NCI-H2196 treated with DMSO at 0.1 percent for 48 hours (cell line): ENCODE results near the gene HEXA.

Experiments used
- DNase-seq: peaks from one replicate; lab custom pipeline; 2025; ENCODE audit not compliant: unreplicated experiment; lab: John Stamatoyannopoulos, UW

The HEXA gene

GRCh38 chr15:72377331-72377730 lies 1.5 kb upstream of the HEXA start:
- DNase-seq: no peak

DNA sequence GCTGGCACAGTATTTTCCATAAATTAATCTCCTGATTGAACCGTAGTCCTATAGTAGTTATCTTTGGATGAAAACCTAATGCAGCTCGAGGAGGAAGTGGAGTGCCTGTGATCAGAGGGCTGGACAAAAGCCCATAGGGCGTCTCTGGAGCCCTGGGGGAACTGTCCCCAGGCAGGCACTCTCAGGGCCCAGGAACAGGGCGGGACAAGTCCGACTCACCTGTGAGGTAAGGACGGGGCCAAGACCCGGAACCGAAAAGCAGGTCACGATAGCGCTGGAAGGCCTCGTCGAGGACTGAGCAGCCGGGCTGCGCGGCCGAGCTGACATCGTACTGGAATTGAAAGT lies 341 bp downstream of the HEXA start:
- DNase-seq: no peak

DNA sequence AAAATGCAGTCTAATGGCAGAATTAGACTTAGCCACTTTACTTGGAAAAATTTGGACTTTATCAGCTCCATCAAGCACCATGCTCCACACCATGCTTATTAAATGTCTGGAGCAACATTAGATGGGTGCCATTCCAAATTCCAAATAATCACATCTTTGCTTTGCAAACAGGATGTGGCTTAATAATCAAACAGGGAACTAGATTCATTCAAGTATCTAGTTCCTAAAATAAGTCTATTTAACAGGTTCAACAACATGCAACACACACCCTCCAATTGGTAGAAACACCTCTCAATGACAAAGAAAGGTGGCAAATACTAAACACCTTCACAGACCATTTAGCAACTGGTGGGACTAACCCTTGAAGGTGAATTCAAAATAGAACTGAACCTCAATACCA lies 3.5 kb downstream of the HEXA start:
- no peak for DNase-seq

- no peak for DNase-seq
These were observed 5.8 kb downstream of the HEXA start for GRCh38 chr15:72369964-72370363.

- DNase-seq: no peak
These were observed 6.9 kb downstream of the HEXA start for GRCh38 chr15:72368899-72369298.

DNA sequence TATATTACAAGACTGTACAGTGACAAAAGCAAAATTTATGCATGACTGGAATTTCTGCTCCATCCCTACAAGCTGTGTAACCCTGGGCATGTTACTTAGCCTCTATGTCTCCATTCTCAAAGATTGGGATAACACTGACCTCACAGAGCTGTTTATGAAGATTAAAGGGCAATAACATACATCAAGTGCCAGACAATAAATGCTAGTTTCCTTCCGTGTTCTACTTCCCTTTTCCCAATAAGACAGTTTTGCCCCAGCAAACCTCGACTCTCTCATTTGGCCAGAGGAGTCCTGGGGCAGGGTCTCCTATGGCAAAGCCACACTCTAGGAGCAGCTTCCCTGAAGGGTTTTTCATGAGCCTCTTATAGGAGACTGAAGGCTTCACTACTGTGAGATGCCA lies 7.5 kb downstream of the HEXA start:
- DNase-seq: no peak

DNA sequence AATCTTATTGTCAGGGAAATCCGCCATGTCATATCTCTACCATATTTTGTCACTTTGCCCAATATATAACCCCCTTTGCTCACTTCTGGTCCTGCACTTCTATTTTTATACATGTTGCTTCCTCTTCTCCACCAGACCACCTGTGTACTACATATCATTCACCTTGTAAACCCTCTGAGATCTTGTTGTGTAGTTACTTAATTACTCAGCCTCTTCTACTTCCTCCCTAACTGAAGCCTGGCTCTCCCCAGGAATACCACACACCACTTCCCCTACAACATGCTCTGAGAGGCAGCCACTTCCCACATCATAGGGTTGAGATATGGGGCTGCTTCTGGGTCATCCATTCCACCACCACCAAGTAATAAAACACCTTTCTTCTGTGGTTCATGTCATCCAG lies 10.0 kb downstream of the HEXA start:
- DNase-seq: no peak

GRCh38 chr15:72361176-72361575 lies 14.6 kb downstream of the HEXA start:
- DNase-seq: no peak

- DNase-seq: no peak
These were observed 17.1 kb downstream of the HEXA start for GRCh38 chr15:72358650-72359171.

DNA sequence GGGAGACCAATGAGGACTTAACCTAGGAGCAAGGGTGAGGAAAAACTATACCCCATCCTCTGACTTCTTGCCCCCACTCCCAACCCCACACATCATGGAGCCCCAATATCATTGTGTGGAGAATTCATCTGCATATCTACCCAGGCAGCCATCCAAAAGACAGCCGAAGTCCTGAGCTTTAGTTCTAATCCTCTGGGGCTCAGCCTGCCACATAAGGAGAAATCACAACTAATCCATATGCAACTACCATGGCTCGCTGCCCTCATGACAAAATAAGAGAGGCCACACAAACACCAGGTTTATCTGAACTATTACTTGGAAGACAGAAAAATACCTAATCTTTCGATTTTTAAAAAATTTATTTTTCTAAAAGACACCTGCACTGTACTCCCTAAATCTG lies 17.7 kb downstream of the HEXA start:
- no peak for DNase-seq

GRCh38 chr15:72354496-72354895 lies 21.3 kb downstream of the HEXA start:
- no peak for DNase-seq

DNA sequence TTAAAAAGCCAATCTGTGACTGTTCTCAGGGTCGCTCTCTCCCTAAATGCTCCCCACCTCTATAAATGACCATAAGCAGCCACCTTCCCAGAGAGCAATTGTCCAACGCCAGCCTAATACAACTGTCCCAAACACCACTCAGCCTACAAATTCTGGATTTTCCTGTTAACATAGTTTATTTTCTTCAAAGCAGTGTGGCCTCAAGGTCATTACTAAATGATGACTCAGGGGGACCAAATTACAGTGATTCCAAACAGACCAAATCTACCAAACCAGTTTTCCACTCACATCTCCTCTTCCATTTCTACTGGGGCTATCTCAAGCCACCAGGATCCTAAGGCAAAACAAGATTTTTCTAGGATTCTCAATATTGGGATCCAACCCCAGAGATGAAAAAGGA lies 22.5 kb downstream of the HEXA start:
- no peak for DNase-seq

- no peak for DNase-seq
These were observed 30.0 kb downstream of the HEXA start for GRCh38 chr15:72345806-72346205.

DNA sequence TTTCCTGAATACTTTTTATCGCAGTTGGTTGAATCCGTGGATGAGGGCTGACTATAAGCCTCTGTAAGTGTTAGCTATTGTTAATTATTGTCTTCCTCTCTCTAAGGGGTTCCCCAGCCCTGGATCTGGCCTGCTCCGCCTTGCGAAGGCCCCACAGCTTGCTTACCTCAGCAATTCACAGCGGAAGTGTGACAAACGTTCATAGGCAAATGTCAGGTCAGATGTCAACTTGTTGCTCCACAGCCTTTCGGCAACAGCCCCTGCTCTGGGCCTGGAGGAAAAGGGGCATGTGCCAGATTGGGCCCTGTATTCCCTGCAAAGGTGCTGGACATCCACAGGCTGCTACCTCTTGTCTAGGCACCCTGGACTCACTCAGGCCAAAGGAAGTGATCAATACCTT lies 30.5 kb downstream of the HEXA start:
- no peak for DNase-seq

DNA sequence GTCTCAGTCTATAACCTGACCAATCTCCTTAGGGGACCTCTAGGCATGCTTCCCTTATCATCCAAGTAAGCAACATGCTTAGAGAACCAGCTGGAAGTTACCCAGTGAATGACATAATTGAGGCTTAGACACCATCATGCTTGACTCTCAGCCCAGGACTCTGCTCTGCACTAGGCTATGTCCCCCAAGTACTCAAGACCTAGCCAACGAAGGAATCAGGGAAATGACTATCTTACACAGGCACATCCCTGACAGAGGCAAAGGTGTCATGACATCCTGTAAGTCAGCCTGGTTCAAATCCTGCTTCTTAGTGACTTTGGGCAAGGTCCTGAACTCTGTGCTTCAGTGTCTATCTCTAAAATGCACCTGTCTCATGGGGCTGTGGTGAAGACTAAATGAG lies 31.2 kb downstream of the HEXA start:
- DNase-seq: no peak

DNA sequence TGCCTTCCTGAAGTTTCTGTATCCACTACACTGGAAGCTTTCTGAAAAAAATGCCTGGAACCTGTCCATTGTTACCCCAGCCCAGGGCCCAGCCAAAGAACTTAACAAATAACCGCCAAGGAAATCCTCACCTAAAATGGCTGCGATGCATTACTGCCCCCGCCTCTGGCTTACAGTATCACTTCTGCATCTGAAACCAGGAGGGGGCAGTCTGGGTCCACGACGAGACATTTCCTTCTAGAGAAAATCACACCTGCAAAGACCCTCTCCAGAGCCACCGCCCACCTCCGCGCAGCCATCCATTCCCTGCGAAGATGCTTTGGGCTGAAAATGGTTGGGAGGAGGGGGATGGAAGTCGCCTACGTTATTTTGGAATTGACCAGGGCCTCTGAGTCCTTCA lies 33.4 kb downstream of the HEXA start:
- no peak for DNase-seq

DNA sequence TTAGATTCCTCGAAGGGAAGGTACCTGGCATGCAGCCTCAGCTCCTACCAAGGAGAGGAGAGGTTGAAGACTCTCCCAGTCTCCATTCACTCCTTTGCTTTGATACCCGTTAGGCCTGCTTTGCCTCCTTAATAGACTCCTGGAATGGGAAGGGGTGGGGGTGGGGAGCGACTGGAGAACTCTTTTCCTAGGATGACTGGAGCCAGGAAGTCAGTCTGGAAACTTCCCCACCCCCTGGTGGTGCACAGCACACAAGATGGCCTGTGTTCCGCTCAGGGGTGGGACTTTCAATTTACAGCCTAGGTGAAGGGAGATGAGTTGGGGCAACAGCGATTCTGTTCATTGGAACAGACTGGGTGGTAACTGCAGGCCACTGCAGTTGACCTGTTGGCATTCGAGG lies 34.5 kb downstream of the HEXA start:
- no peak for DNase-seq

GRCh38 chr15:72340366-72340765 lies 35.4 kb downstream of the HEXA start:
- no peak for DNase-seq

DNA sequence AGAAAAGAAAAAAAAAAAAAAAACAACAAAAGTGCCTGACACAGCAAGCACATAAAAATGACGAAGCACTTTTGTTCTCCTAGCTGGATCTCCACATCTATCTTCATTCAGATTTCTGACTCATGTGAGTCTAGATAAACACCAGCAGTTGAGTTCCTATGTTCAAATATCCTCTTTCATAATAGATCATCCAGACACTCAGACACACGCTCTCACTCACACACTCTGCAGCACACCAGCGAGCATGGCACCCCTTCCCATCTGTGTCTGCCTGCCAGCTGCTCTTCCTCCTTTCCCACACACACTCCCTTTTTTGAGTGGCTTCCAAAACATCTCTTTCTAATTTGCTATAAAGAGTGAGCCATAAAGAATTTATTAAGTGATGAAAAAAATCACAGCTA lies 36.0 kb downstream of the HEXA start:
- DNase-seq: no peak

DNA sequence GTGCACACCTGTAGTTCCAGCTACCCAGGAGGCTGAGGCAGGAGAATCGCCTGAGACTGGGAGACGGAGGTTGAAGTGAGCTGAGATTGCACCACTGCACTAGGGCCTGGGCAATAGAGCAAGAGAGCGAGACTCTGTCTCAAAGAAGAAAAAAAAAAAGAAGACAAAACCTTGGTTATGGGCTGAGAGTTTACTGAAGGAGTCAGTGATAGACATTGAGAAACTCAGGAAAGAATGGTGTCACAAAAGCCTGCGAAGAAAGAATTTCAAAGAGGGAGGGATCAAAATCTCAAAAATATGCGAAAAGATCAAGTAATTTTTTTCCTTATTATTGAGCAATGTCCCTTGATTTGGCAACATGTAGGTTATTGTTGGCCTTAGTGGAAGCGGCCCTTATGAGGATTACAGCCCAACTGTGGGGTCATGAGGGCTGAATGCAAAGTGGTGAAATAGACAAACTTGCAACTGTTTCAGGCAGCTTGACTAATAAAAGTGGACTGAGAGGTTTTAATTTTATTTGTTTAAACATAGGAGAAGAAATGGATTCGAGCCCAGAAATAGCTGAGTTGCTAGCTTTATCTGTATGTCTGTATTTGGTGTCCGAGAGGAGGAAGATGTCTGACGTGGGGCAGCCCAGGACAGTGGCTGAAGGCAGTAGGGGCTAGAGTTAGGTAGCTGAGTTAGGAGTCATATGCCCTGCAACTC lies 37.0 kb downstream of the HEXA start:
- no peak for DNase-seq

DNA sequence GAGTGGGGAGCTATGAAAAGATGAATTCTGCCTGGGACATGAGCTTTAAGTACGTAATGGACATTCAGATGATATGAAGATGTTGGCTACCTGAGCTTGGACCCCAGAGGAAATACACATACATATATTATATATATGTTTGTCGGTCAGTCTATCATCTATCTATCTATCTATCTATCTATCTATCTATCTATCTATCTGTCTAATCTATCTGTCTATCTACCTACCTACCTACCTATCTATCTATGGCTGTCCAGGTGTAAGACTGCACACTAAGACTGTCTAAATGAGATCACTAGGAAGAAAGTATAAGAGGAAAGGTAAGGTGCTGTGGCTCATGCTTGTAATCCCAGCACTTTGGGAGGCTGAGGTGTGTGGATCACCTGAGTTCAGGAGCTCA lies 37.7 kb downstream of the HEXA start:
- DNase-seq: no peak

GRCh38 chr15:72334842-72335241 lies 41.0 kb downstream of the HEXA start:
- no peak for DNase-seq

- no peak for DNase-seq
These were observed 44.8 kb downstream of the HEXA start for GRCh38 chr15:72331021-72331420.
